NCI-H1436 (cell line): ENCODE results near the gene LRRC41.
"Not testable (repeated sequence)": the region's sequence is repeated elsewhere in the genome, so short reads cannot be mapped to it uniquely, and the experiment has no call there.

Source experiments
- DNase-seq: peaks from one replicate; lab custom pipeline; 2025; lab: John Stamatoyannopoulos, UW

LRRC41 gene

GRCh38 chr1:46284597-46285564 is 18.5 kb downstream of the LRRC41 start:
- no peak for DNase-seq

GRCh38 chr1:46284058-46284457 is 19.4 kb downstream of the LRRC41 start:
- no peak for DNase-seq

GRCh38 chr1:46281021-46281420 is 22.4 kb downstream of the LRRC41 start:
- no peak for DNase-seq

GRCh38 chr1:46280092-46280491 is 23.3 kb downstream of the LRRC41 start:
- no peak for DNase-seq

GRCh38 chr1:46278807-46279206 is 24.6 kb downstream of the LRRC41 start:
- no peak for DNase-seq

- no peak for DNase-seq
These were observed 25.6 kb downstream of the LRRC41 start for GRCh38 chr1:46277658-46278373.

GRCh38 chr1:46275030-46275337 is 28.4 kb downstream of the LRRC41 start:
- DNase-seq, result no peak

GRCh38 chr1:46274225-46275029 is 29.0 kb downstream of the LRRC41 start:
- no peak for DNase-seq

GRCh38 chr1:46268578-46268977 is 34.8 kb downstream of the LRRC41 start:
- no peak for DNase-seq

GRCh38 chr1:46263146-46263545 is 40.3 kb downstream of the LRRC41 start:
- DNase-seq, result no peak

- no peak for DNase-seq
These were observed 40.9 kb downstream of the LRRC41 start for GRCh38 chr1:46262508-46262907.

- DNase-seq, result no peak
These were observed 46.9 kb downstream of the LRRC41 start for GRCh38 chr1:46256523-46256922.

GRCh38 chr1:46254668-46255067 is 48.7 kb downstream of the LRRC41 start:
- DNase-seq, result no peak

- DNase-seq, result peak; percentile 58
These were observed 55.1 kb downstream of the LRRC41 start for GRCh38 chr1:46248122-46248920.

- peak; percentile 97 for DNase-seq
These were observed 55.8 kb downstream of the LRRC41 start, which contains the start of gene RAD54L for GRCh38 chr1:46247436-46248121. Gene RAD54L (plus strand): TSS chr1:46247763. CDS start chr1:46248406, 643 bp downstream.

- peak; percentile 28 for DNase-seq
These were observed 56.6 kb downstream of the LRRC41 start for GRCh38 chr1:46246548-46247435.

GRCh38 chr1:46246136-46246535 is 57.3 kb downstream of the LRRC41 start:
- DNase-seq, result not testable (repeated sequence)

GRCh38 chr1:46244656-46245371 is 58.6 kb downstream of the LRRC41 start:
- DNase-seq, result peak; percentile 12

GRCh38 chr1:46243831-46244230 is 59.6 kb downstream of the LRRC41 start:
- DNase-seq, result not testable (repeated sequence)
